NOMO-1 treated with dmso at 0.1 percent for 144 hours (cell line): Measurements from ENCODE around the gene NYAP1.
"Not testable (repeated sequence)": the region's sequence is repeated elsewhere in the genome, so short reads cannot be mapped to it uniquely, and the experiment has no call there.

Source experiments
- DNase-seq: peaks from one replicate; lab custom pipeline; 2025; ENCODE audit not compliant: unreplicated experiment; lab: John Stamatoyannopoulos, UW

Gene NYAP1

GRCh38 chr7:100540073-100540723 is 56.5 kb downstream of the NYAP1 start:
- no peak for DNase-seq

GRCh38 chr7:100541309-100541708 is 57.6 kb downstream of the NYAP1 start:
- DNase-seq, result not testable (repeated sequence)

GRCh38 chr7:100543586-100543985 is 59.9 kb downstream of the NYAP1 start:
- DNase-seq, result no peak

GRCh38 chr7:100544386-100544785 is 60.7 kb downstream of the NYAP1 start:
- DNase-seq, result no peak
